ENCODE measurements around the gene ANGEL2.
"Not testable (repeated sequence)": the region's sequence is repeated elsewhere in the genome, so short reads cannot be mapped to it uniquely, and the experiment has no call there.

Gene ANGEL2

DNA sequence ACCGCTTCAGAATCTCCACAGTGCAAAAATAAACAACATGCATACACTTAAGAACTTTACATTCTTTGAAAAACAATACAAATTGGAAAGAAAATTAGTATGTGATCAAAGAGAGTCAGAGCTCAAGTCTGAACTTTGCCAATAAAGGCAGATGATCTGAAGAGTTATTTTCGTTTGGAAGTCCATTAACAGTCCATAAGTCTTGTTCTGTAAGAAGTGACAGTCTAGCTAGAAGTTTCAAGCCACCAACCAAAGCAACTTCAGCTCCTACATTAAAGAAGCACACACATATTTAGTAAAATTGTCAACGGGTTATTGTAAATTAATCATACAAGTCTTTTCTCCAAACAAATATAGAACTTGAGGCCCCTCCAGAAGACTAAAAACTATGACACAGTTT, 20.7 kb downstream of the ANGEL2 start:
- no peak for DNase-seq (ENCODE audit: extremely low spot score)
- POLR2A ChIA-PET = no interaction called here
- TF ChIP-seq, protein P1, sequence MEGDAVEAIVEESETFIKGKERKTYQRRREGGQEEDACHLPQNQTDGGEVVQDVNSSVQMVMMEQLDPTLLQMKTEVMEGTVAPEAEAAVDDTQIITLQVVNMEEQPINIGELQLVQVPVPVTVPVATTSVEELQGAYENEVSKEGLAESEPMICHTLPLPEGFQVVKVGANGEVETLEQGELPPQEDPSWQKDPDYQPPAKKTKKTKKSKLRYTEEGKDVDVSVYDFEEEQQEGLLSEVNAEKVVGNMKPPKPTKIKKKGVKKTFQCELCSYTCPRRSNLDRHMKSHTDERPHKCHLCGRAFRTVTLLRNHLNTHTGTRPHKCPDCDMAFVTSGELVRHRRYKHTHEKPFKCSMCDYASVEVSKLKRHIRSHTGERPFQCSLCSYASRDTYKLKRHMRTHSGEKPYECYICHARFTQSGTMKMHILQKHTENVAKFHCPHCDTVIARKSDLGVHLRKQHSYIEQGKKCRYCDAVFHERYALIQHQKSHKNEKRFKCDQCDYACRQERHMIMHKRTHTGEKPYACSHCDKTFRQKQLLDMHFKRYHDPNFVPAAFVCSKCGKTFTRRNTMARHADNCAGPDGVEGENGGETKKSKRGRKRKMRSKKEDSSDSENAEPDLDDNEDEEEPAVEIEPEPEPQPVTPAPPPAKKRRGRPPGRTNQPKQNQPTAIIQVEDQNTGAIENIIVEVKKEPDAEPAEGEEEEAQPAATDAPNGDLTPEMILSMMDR (IDR thresholded peaks at IDR 0.05; ENCODE audit: control extremely low read depth, extremely low read depth, low read depth, missing control alignments) = no peak
- CTCF ChIA-PET = interaction anchor here (0.7 to 5.3 kb wide), 53 partner anchors 9 to 1314 kb away, joined by 3 to 45 read pairs (median 4); partner anchors contain the start of gene FLVCR1

DNA sequence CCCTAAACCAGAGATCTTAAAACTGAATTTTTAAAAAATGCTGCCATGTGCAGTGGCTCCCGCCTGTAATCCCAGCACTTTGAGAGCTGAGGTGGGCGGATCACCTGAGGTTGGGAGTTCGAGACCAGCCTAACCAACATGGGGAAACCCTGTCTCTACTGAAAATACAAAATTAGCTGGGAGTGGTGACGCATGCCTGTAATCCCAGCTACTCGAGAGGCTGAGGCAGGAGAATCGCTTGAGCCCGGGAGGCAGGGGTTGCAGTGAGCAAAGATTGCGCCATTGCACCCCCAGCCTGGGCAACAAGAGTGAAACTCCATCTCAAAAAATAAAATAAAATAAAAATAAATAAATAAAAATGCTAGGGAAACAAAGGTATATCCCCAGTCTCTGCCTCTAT, 21.7 kb downstream of the ANGEL2 start:
- POLR2A ChIA-PET; DNase-seq (ENCODE audit: extremely low spot score): not testable (repeated sequence)
- CTCF ChIA-PET = interaction anchor here (0.9 to 5.3 kb wide), 26 partner anchors 8 to 537 kb away, joined by 3 to 45 read pairs (median 8); no protein-coding TSS in a partner anchor

DNA sequence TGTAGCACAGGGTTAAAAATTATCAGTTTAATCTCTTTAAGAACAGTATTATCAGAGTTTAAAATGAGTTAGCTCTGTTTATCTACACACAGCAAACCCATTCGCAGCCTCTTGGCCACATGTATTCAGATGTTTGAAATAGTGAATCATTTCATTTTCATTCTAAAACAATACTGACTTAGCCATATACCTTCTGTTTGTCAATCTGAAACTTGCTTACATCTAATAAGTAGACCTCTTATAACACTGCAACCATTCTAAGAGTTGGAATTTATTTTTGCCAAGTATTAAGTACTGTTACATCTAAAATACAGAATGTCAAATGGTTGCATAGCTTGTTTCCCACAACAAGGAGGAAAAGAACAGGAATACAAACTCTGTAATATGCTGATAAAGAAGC, 25.4 kb downstream of the ANGEL2 start:
- ChIA-PET POLR2A (interaction anchor here (0.6 kb wide), 1 partner anchor 171 kb away, joined by 4 read pairs; no protein-coding TSS in a partner anchor), CTCF (interaction anchor here (0.8 to 1.7 kb wide), 7 partner anchors 9 to 241 kb away, joined by 3 to 6 read pairs (median 3); no protein-coding TSS in a partner anchor)
- DNase-seq (ENCODE audit: extremely low spot score) = no peak
- TF ChIP-seq, protein P1 (IDR thresholded peaks at IDR 0.05; ENCODE audit: control extremely low read depth, extremely low read depth, low read depth, missing control alignments) = no peak

DNA sequence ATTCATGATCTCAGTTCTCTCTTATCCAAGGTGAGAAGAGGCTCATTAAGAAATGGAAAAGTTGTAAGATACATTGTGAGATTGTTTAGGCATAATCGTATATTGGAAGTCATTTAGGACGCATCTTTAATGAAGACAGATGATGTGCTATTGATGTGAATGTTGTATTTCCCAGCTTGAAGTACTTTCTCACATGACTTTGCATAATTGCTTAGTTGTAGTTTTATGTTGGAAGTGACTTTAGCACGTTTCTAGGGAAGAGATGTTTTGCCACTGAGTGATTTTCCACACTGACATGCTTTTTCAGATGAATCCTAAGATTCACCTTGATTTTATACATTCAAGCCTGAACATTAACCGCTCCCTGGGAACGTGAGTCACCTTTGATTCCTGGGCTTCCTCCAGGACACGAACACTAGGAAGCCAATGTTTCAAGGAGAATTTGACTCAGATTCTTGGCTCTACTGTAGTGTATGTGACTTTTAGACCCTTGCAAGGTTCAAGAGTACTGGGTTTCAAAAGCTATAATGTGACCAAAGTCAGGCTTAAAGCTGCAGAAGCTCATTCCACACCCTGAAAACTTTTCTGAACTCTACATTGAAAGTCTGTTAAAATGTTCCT, 27.9 kb downstream of the ANGEL2 start:
- no peak for DNase-seq (ENCODE audit: extremely low spot score)
- POLR2A ChIA-PET = no interaction called here
- CTCF ChIA-PET = interaction anchor here (1.0 to 5.2 kb wide), 5 partner anchors 8 to 67 kb away, joined by 3 to 45 read pairs (median 4); no protein-coding TSS in a partner anchor
- TF ChIP-seq, protein P1 (IDR thresholded peaks at IDR 0.05; ENCODE audit: control extremely low read depth, extremely low read depth, low read depth, missing control alignments) = no peak

DNA sequence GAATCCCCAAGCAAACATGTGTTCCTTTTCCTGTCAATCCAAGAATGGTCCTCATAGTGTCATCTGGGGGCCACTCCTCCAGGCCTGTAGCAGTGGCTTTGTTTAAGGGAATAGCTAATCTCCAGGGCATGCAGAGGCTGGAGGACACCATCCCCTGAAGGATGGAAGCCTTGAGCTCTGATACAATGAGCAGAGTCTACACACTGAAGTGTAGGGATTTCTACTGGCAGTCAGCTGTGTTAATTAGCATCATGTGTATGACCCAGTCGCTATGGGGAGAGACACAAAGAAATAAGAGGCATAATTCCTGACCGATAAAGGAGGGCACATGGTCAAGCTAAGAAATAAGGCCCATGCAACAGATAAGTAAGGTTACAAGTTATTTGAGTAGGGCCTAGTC, 29.1 kb downstream of the ANGEL2 start:
- ChIA-PET CTCF (interaction anchor here (1.6 to 5.2 kb wide), 5 partner anchors 9 to 321 kb away, joined by 3 to 45 read pairs (median 7); no protein-coding TSS in a partner anchor), POLR2A (interaction anchor here (0.7 to 0.9 kb wide), 2 partner anchors 19 to 97 kb away, joined by 3 to 5 read pairs; no protein-coding TSS in a partner anchor)
- no peak for DNase-seq (ENCODE audit: extremely low spot score)
- TF ChIP-seq, protein P1 (IDR thresholded peaks at IDR 0.05; ENCODE audit: control extremely low read depth, extremely low read depth, low read depth, missing control alignments) = no peak

DNA sequence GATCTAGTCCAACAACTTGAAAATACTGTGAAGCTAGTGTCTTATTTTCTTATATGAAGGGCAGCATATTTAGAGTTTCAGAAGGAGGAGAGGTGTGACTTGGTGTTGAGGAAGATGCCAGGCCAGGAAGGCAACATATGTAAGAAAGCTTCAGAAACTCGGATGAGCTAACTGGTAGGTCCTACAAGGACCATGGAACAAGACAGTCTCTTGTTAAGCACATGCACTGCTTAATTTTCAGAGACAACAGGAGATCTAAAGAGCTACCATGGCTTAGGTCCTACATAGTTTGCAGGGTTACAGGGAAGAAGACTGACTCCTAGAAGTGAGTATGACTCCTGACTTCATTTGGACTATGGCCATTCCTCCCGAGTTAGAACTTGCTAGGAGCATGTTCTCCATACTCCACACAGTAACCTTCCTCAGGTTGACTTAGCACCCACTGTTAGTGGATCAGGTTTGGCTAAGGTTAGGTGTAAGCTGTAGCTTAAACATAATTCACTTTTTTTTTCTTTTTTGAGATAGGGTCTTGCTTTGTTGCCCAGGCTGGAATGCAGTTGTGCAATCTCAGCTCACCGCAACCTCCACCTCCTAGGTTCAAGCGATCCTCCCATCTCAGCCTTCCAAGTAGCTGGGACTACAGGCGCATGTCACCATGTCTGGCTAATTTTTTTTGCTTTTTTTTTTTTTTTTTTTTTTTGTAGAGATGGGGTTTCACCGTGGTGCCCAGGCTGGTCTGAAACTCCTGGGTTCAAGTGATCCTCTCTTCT, 31.0 kb downstream of the ANGEL2 start:
- DNase-seq (ENCODE audit: extremely low spot score) = no peak
- ChIA-PET POLR2A (no interaction called here), CTCF (interaction anchor here (0.7 to 5.2 kb wide), 6 partner anchors 9 to 320 kb away, joined by 3 to 45 read pairs (median 6); no protein-coding TSS in a partner anchor)
- TF ChIP-seq, protein P1 (IDR thresholded peaks at IDR 0.05; ENCODE audit: control extremely low read depth, extremely low read depth, low read depth, missing control alignments) = no peak

Data from GM10248 (cell line).